Measurements from ENCODE around the gene PDE7B. TPM values are rescaled to one million over a fixed set of nuclear protein-coding genes. Genes with fewer than 3 reads are reported as not detected.

PDE7B gene
- total and polyA plus RNA-seq, 2 donors (not counting 1 experiment from before 2014, with no cell fraction given): 2.6 to 7.5 TPM

- H3K36me3 ChIP-seq (replicated peaks in 1 of 2; ENCODE audit: control extremely low read depth in 1 of 2, control insufficient read depth in 1 of 2, extremely low read depth in 1 of 2, insufficient read depth in 2 of 2, low read length in 1 of 2): no peaks in the 10 kb centered on the region
- no peak overlapping the region for H3K27ac ChIP-seq (ENCODE audit: low read length in 2 of 2)
- intact Hi-C loops (cut with micrococcal nuclease): no loop called here
- H3K27ac Mint-ChIP-seq: no peak overlapping the region
- no peak overlapping the region for H3K4me2 ChIP-seq (replicated peaks; ENCODE audit: low read depth, low read length, poor library complexity, severe bottlenecking)
- no peak overlapping the region for H3K4me3 Mint-ChIP-seq
- H3K79me2 ChIP-seq (ENCODE audit: control insufficient read depth, insufficient read depth, low read length): no peaks in the 10 kb centered on the region
- H3K4me3 ChIP-seq (ENCODE audit: control extremely low read depth in 1 of 5, extremely low read depth in 1 of 5, insufficient read depth in 1 of 5, low read depth in 2 of 5, low read length in 4 of 5): no peak overlapping the region
- no peaks in the 10 kb centered on the region for H3K4me1 ChIP-seq (ENCODE audit: control insufficient read depth in 2 of 2, insufficient read depth in 2 of 2, low read length in 2 of 2)
- no peak for TF ChIP-seq EZH2 (IDR thresholded peaks at IDR 0.05; ENCODE audit: borderline replicate concordance, insufficient read depth, low read depth, low read length, poor library complexity, severe bottlenecking)
- TF ChIP-seq, protein P1, sequence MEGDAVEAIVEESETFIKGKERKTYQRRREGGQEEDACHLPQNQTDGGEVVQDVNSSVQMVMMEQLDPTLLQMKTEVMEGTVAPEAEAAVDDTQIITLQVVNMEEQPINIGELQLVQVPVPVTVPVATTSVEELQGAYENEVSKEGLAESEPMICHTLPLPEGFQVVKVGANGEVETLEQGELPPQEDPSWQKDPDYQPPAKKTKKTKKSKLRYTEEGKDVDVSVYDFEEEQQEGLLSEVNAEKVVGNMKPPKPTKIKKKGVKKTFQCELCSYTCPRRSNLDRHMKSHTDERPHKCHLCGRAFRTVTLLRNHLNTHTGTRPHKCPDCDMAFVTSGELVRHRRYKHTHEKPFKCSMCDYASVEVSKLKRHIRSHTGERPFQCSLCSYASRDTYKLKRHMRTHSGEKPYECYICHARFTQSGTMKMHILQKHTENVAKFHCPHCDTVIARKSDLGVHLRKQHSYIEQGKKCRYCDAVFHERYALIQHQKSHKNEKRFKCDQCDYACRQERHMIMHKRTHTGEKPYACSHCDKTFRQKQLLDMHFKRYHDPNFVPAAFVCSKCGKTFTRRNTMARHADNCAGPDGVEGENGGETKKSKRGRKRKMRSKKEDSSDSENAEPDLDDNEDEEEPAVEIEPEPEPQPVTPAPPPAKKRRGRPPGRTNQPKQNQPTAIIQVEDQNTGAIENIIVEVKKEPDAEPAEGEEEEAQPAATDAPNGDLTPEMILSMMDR (IDR thresholded peaks at IDR 0.05): no peak
- peaks cover 0 to under 1% (median under 1%) of the 10 kb centered on the region in 4 experiments for H3K27me3 ChIP-seq (replicated peaks in 1 of 4; ENCODE audit: control extremely low read depth in 1 of 4, control insufficient read depth in 3 of 4, insufficient read depth in 4 of 4, low read length in 3 of 4)
- DNase-seq: no peak
- no peak overlapping the region for H3K9ac ChIP-seq (ENCODE audit: low read length)
- H3K4me1 Mint-ChIP-seq: no peaks in the 10 kb centered on the region
- peaks cover 17% of the 10 kb centered on the region for H3K27me3 Mint-ChIP-seq
- no peaks in the 10 kb centered on the region for H3K9me3 ChIP-seq (ENCODE audit: control extremely low read depth in 1 of 3, control insufficient read depth in 2 of 3, insufficient read depth in 1 of 3, low read length in 2 of 3)
- H2AFZ ChIP-seq (ENCODE audit: insufficient read depth, low read depth, low read length, poor library complexity, severe bottlenecking): no peak overlapping the region
- no peak for ATAC-seq (ENCODE audit: low read depth)
- no peaks in the 10 kb centered on the region for H4K20me1 ChIP-seq (ENCODE audit: control insufficient read depth, insufficient read depth, low read length, poor library complexity, severe bottlenecking)
- ChIA-PET POLR2A (no interaction called here), CTCF (interaction anchor here (2.2 kb wide), 1 partner anchor 82 kb away, joined by 6 read pairs; no protein-coding TSS in a partner anchor)
- no peaks in the 10 kb centered on the region for H3K9me3 Mint-ChIP-seq (ENCODE audit: insufficient read depth)
Observed at GRCh38 chr6:135828021-135828420, 23.5 kb upstream of the PDE7B start.

DNA sequence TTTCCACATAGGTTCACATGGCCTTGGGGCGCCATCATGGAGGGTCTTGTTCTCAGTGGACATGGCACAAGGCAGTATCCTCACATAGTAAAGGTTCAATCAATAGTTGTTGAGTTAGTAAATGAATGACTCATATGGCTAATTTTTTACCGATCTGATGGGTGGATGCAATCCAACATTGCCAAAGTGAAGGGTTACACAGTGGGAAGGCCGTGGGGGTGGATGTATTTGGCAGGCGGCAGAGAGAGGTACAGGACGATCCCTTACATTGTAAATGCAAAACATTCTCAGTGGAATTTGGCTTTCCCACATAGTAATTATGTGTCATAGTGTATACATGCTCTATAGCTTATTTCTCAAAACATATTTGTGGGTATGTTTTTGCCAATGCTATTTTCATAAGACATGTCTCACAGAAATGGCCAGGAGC lies 21.0 kb upstream of the PDE7B start:
- Mint-ChIP-seq H3K27ac (no peak overlapping the region), H3K4me1 (no peaks in the 10 kb centered on the region), H3K4me3 (no peak overlapping the region), H3K9me3 (ENCODE audit: insufficient read depth) (no peaks in the 10 kb centered on the region), H3K27me3 (peaks cover 22% of the 10 kb centered on the region)
- 100% methylated on average over 2 of the region's 5 CpGs for WGBS (ENCODE audit: insufficient coverage)
- Histone ChIP-seq H3K27ac (ENCODE audit: low read length in 2 of 2) (no peak overlapping the region), H2AFZ (ENCODE audit: insufficient read depth, low read depth, low read length, poor library complexity, severe bottlenecking) (no peak overlapping the region), H3K79me2 (ENCODE audit: control insufficient read depth, insufficient read depth, low read length) (no peaks in the 10 kb centered on the region), H3K27me3 (replicated peaks in 1 of 4; ENCODE audit: control extremely low read depth in 1 of 4, control insufficient read depth in 3 of 4, insufficient read depth in 4 of 4, low read length in 3 of 4) (peaks cover 0 to 8% (median 4%) of the 10 kb centered on the region in 4 experiments), H4K20me1 (ENCODE audit: control insufficient read depth, insufficient read depth, low read length, poor library complexity, severe bottlenecking) (no peaks in the 10 kb centered on the region), H3K4me2 (replicated peaks; ENCODE audit: low read depth, low read length, poor library complexity, severe bottlenecking) (no peak overlapping the region), H3K9me3 (ENCODE audit: control extremely low read depth in 1 of 3, control insufficient read depth in 2 of 3, insufficient read depth in 1 of 3, low read length in 2 of 3) (no peaks in the 10 kb centered on the region), H3K4me1 (ENCODE audit: control insufficient read depth in 2 of 2, insufficient read depth in 2 of 2, low read length in 2 of 2) (no peaks in the 10 kb centered on the region), H3K36me3 (replicated peaks in 1 of 2; ENCODE audit: control extremely low read depth in 1 of 2, control insufficient read depth in 1 of 2, extremely low read depth in 1 of 2, insufficient read depth in 2 of 2, low read length in 1 of 2) (no peaks in the 10 kb centered on the region), H3K9ac (ENCODE audit: low read length) (no peak overlapping the region), H3K4me3 (ENCODE audit: control extremely low read depth in 1 of 5, extremely low read depth in 1 of 5, insufficient read depth in 1 of 5, low read depth in 2 of 5, low read length in 4 of 5) (no peak overlapping the region)
- DNase-seq (no peak), ATAC-seq (ENCODE audit: low read depth) (no peak)
- POLR2A ChIA-PET: no interaction called here
- CTCF ChIA-PET: no interaction called here
- no peak for TF ChIP-seq EZH2 (IDR thresholded peaks at IDR 0.05; ENCODE audit: borderline replicate concordance, insufficient read depth, low read depth, low read length, poor library complexity, severe bottlenecking)
- TF ChIP-seq, protein P1 (IDR thresholded peaks at IDR 0.05): no peak
- intact Hi-C loops (cut with micrococcal nuclease): loop anchor here (5.0 kb wide), 1 partner anchor 77 kb away; no protein-coding TSS in a partner anchor
